CD4-positive, alpha-beta memory T cell (primary cell): ENCODE results near the gene ACOXL. TPM values are rescaled to one million over a fixed set of nuclear protein-coding genes. Genes with fewer than 3 reads are reported as not detected.

Source experiments
- CTCF ChIA-PET: fragments of 350-600 bp; sonication (Branson Sonifier 250); formaldehyde crosslinking; loops from one replicate; lab custom pipeline; 2021; ENCODE audit warnings: inconsistent platforms; ENCODE audit not compliant: partially characterized antibody; lab: Charles Lee
- POLR2A ChIA-PET: fragments of 350-600 bp; sonication (Branson Sonifier 250); formaldehyde crosslinking; loops from one replicate; lab custom pipeline; 2021; ENCODE audit not compliant: partially characterized antibody; lab: Charles Lee
- DNase-seq, 5 donors: peaks; one replicate each; pipeline versions ENCODE4 v3.0.0 to v3.0.0-alpha.2; 2020 to 2022; ENCODE audit warnings: mixed read lengths in 1 of 5
- H3K27ac ChIP-seq: one replicate; pipeline ENCODE4 v1.7.0; 2013; ENCODE audit warnings: low read depth, low read length
- H3K27me3 ChIP-seq: 2 replicates; pipeline ENCODE4 v1.7.0; 2013; ENCODE audit warnings: mild to moderate bottlenecking, low read length, moderate library complexity; ENCODE audit not compliant: insufficient read depth
- H3K36me3 ChIP-seq: 2 replicates; pipeline ENCODE4 v1.7.0; 2013; ENCODE audit warnings: mild to moderate bottlenecking, low read length, moderate library complexity; ENCODE audit not compliant: insufficient read depth
- H3K4me1 ChIP-seq: 2 replicates; pipeline ENCODE4 v1.7.0; 2013; ENCODE audit warnings: mild to moderate bottlenecking, low read length, moderate library complexity; ENCODE audit not compliant: insufficient read depth
- H3K4me3 ChIP-seq, 2 donors: one replicate each; pipeline ENCODE4 v1.7.0; 2013; ENCODE audit warnings: low read length in 2 of 2, mild to moderate bottlenecking in 1 of 2
- H3K9me3 ChIP-seq, 2 donors: one replicate each; pipeline ENCODE4 v1.7.0; 2013; ENCODE audit warnings: low read length in 2 of 2, control low read depth in 1 of 2; ENCODE audit not compliant: control insufficient read depth in 1 of 2
- H3K27ac Mint-ChIP-seq, 7 donors: one replicate each; pipeline ENCODE4 v1.8.0; 2020 to 2021; ENCODE audit warnings: mixed read lengths in 7 of 7, mild to moderate bottlenecking in 6 of 7, inconsistent platforms in 3 of 7, moderate library complexity in 3 of 7
- H3K27me3 Mint-ChIP-seq, 2 donors: one replicate each; pipeline ENCODE4 v1.8.0; 2020 to 2021; ENCODE audit warnings: mixed read lengths in 2 of 2
- H3K36me3 Mint-ChIP-seq, 2 donors: one replicate each; pipeline ENCODE4 v1.8.0; 2020 to 2021; ENCODE audit warnings: mixed read lengths in 2 of 2, inconsistent platforms in 1 of 2, mild to moderate bottlenecking in 1 of 2
- H3K4me1 Mint-ChIP-seq, 4 donors: one replicate each; pipeline ENCODE4 v1.8.0; 2020 to 2021; ENCODE audit warnings: mixed read lengths in 4 of 4, mild to moderate bottlenecking in 1 of 4
- H3K4me3 Mint-ChIP-seq, 8 donors: one replicate each; pipeline ENCODE4 v1.8.0; 2020 to 2021; ENCODE audit warnings: mixed read lengths in 8 of 8, mild to moderate bottlenecking in 7 of 8, moderate library complexity in 6 of 8, inconsistent platforms in 3 of 8
- H3K9me3 Mint-ChIP-seq, 8 donors: one replicate each; pipeline ENCODE4 v1.8.0; 2020 to 2021; ENCODE audit warnings: mixed read lengths in 8 of 8, mild to moderate bottlenecking in 5 of 8, inconsistent platforms in 3 of 8, moderate library complexity in 1 of 8
- intact Hi-C: fragments of 100-400 bp; cut with micrococcal nuclease; formaldehyde crosslinking; loops from one replicate; pipeline ENCODE4 v1.15.1; 2023
- polyA plus RNA-seq, 2 donors: library from polyadenylated mRNA; unstranded; fragments of 300-500 nt; fragmentation: Illumina TruSeq; gene quantifications; one replicate each; pipeline ENCODE4 v1.2.3, GENCODE V29; 2021
- total RNA-seq, 2 experiments: library from RNA; stranded (reverse); gene quantifications; one replicate each; pipeline ENCODE4 v1.2.3, GENCODE V29; 2021

ACOXL gene
- total and polyA plus RNA-seq, 4 experiments from 2014 or later = not detected

DNA sequence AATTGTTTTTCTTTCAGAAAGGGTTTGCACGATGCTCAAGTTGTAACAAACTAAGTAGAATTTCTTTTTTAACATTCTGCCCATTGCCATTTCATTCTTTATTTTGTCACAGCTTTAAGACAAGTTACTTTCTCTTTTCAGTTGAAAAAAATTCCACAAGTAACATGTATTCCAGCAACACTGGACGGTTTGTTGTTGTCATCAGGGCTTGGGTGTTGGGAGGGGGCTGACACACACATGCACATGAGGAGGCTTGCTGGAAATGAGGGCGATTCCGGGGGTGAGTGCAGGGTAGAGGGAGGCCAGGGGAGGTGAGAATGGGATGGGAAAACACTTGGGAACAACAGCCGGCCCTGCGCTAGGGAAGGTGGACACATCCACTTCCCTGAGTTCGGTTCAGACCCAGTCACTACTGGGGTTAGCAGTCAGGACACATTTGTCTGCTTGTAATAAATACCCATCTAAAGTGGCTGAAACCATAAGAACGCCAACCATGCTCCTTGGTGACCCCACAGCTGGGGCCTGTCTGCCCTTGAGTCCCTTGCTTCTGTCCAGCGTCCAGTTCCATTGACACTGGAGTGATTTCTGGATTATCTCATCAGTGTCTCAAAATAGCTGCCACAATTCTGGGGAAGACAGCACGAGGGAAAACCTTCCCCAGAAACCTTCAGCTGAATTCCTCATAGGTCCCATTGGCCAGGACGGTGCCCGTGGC lies 246.5 kb downstream of the ACOXL start:
- DNase-seq = no peak
- H3K9me3 ChIP-seq = no peaks in the 10 kb centered on the region
- H3K27me3 ChIP-seq = no peaks in the 10 kb centered on the region
- Mint-ChIP-seq H3K36me3 (no peaks in the 10 kb centered on the region), H3K4me1 (no peaks in the 10 kb centered on the region), H3K27ac (no peak overlapping the region), H3K27me3 (peaks cover 0 to 3% of the 10 kb centered on the region in 2 donors), H3K9me3 (peaks cover 0 to 2% (median 0%) of the 10 kb centered on the region in 8 donors), H3K4me3 (no peak overlapping the region)
- no peaks in the 10 kb centered on the region for H3K4me1 ChIP-seq
- no peaks in the 10 kb centered on the region for H3K36me3 ChIP-seq
- H3K4me3 ChIP-seq = no peak overlapping the region
- intact Hi-C loops = no loop called here
- POLR2A ChIA-PET = no interaction called here
- H3K27ac ChIP-seq = no peak overlapping the region
- CTCF ChIA-PET = no interaction called here

DNA sequence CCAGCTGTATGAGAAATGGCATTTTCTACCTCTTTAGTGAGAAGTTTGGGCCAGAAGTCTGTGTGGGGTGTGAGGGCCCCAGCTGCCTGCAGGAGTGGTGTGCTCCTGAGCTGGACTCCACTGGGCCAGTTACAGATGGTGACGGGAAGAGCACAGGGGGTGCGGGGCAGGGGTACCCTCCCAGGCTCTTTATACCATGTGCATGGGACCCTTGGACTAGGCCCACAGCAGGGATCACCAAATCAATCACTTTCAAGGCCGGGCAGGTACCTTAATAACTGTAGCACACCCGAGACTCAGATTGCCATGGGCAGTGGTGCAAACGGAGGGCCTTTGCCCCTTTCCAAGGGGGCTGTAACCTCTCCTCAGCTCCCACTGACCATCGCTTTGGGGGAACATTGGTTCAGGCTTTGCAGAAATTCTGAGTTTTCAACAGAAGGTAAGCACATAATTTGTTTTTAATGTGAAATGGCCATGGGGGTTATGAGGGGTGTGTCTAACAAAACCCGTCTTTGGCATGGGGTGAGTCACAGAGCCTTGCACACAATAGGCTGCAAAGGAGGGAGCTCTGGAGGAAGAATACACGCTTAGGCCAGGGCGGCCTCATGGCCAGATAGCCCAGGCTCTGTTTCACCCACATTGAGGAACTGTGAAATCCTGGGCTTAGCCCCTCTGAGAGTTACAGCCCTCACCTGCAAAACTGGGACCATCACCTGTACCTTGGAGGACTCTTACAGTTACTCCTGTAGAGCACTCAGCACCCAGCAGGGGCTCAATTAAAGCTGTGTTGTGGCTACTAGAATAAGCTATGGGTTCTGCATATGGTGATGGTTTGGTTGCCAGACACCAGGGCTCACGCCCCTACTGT lies 247.3 kb downstream of the ACOXL start:
- intact Hi-C loops = no loop called here
- DNase-seq = no peak
- Histone ChIP-seq H3K9me3 (no peaks in the 10 kb centered on the region), H3K4me3 (no peak overlapping the region), H3K36me3 (no peaks in the 10 kb centered on the region), H3K4me1 (no peaks in the 10 kb centered on the region), H3K27ac (no peak overlapping the region), H3K27me3 (no peaks in the 10 kb centered on the region)
- Mint-ChIP-seq H3K9me3 (peaks cover 0 to 2% (median 0%) of the 10 kb centered on the region in 8 donors), H3K36me3 (no peaks in the 10 kb centered on the region), H3K4me3 (no peak overlapping the region), H3K4me1 (no peaks in the 10 kb centered on the region), H3K27me3 (peaks cover 0 to 3% of the 10 kb centered on the region in 2 donors), H3K27ac (peak overlapping the region in 1 of 7 donors; percentile 63)
- CTCF ChIA-PET = no interaction called here
- POLR2A ChIA-PET = no interaction called here

- H3K4me1 Mint-ChIP-seq = no peaks in the 10 kb centered on the region
- Histone ChIP-seq H3K27ac (no peak overlapping the region), H3K9me3 (no peaks in the 10 kb centered on the region), H3K4me1 (no peaks in the 10 kb centered on the region), H3K27me3 (no peaks in the 10 kb centered on the region), H3K4me3 (no peak overlapping the region), H3K36me3 (no peaks in the 10 kb centered on the region)
- H3K27me3 Mint-ChIP-seq = peaks cover 0 to 1% of the 10 kb centered on the region in 2 donors
- CTCF ChIA-PET = no interaction called here
- POLR2A ChIA-PET = no interaction called here
- peaks cover 0 to 2% (median 0%) of the 10 kb centered on the region in 8 donors for H3K9me3 Mint-ChIP-seq
- H3K27ac Mint-ChIP-seq = peak overlapping the region in 1 of 7 donors; percentile 63
- H3K36me3 Mint-ChIP-seq = no peaks in the 10 kb centered on the region
- intact Hi-C loops = no loop called here
- no peak overlapping the region for H3K4me3 Mint-ChIP-seq
- no peak for DNase-seq
Observed at GRCh38 chr2:110980339-110981062, 248.1 kb downstream of the ACOXL start.

GRCh38 chr2:110983133-110983532 lies 250.8 kb downstream of the ACOXL start:
- POLR2A ChIA-PET = no interaction called here
- CTCF ChIA-PET = no interaction called here

DNA sequence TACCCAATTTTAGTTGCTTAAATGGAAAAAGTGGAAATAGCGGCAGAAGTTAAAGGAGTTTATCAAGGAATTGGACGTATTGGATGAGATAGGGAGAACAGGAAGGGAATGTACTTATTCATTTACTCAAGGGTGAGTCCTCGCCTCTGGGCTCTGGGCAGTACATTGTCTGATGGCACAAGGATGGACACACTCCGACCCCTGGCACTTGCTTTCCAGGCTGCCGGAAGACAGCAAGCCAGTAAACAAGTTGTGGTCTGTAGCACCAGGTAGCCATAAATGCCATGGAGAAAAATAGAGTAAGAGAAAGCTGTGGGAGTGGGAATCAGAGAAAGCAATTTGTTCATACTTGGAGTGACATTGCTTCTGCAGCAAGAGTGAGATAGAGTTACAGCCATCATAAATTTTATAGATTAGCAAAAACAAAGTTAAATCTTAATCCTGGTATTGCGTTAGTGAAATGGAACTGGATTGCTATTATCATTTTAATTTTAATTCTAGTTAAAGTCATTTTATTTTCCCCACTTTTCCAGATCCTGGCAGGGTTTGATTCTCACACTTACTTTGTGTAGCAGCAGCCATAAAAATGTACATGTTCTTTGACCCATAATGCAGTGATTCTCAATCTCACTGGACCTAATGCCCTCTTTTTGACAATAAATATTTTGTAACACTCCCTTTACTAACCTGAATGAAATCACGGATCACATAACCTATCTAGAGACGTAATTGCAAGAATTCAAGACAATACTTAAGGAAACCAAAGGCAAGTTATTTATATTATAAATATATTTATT lies 252.5 kb downstream of the ACOXL start:
- peaks cover 0 to 3% of the 10 kb centered on the region in 2 donors for H3K27me3 Mint-ChIP-seq
- H3K36me3 Mint-ChIP-seq = no peaks in the 10 kb centered on the region
- H3K27ac Mint-ChIP-seq = no peak overlapping the region
- H3K4me3 ChIP-seq = no peak overlapping the region
- H3K9me3 Mint-ChIP-seq = peaks cover 0 to 2% (median 0%) of the 10 kb centered on the region in 8 donors
- intact Hi-C loops = no loop called here
- no peaks in the 10 kb centered on the region for H3K4me1 Mint-ChIP-seq
- no peaks in the 10 kb centered on the region for H3K4me1 ChIP-seq
- no peaks in the 10 kb centered on the region for H3K9me3 ChIP-seq
- H3K27ac ChIP-seq = no peak overlapping the region
- DNase-seq = no peak
- H3K27me3 ChIP-seq = no peaks in the 10 kb centered on the region
- no peak overlapping the region for H3K4me3 Mint-ChIP-seq
- CTCF ChIA-PET = no interaction called here
- no peaks in the 10 kb centered on the region for H3K36me3 ChIP-seq
- POLR2A ChIA-PET = no interaction called here

More at GRCh38 chr2:110983133-110983532, 250.8 kb downstream of the ACOXL start:
- no peaks in the 10 kb centered on the region for H3K36me3 Mint-ChIP-seq
- no peaks in the 10 kb centered on the region for H3K27me3 Mint-ChIP-seq
- H3K27ac ChIP-seq = no peak overlapping the region
- H3K9me3 Mint-ChIP-seq = peaks cover 0 to 2% (median 0%) of the 10 kb centered on the region in 8 donors
- H3K4me1 Mint-ChIP-seq = no peaks in the 10 kb centered on the region
- no peaks in the 10 kb centered on the region for H3K36me3 ChIP-seq
- no peak overlapping the region for H3K4me3 Mint-ChIP-seq
- intact Hi-C loops = no loop called here
- no peaks in the 10 kb centered on the region for H3K4me1 ChIP-seq
- DNase-seq = no peak
- no peaks in the 10 kb centered on the region for H3K9me3 ChIP-seq
- H3K27ac Mint-ChIP-seq = peak overlapping the region in 1 of 7 donors; percentile 15
- H3K27me3 ChIP-seq = no peaks in the 10 kb centered on the region
- H3K4me3 ChIP-seq = no peak overlapping the region

DNA sequence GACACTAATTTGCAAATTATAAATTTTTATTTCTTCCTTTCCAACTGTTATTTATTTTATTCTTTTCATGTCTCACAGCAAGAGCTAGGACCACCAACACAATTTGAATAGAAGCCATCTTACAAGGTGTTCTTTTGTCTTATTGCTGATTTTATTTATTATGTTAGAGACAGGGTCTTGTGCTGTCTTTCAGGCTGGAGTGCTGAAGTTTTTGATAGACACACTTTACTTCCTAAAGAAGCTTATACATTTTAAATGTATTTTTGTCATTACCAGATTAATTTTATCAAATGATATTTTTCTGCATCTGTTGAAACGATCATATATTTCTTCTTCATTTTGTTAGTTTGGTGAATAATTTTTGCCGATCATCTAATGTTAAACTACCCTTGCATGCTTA lies 258.1 kb downstream of the ACOXL start:
- DNase-seq = no peak
- Mint-ChIP-seq H3K9me3 (peaks cover 0 to 13% (median 2%) of the 10 kb centered on the region in 8 donors), H3K4me3 (no peak overlapping the region), H3K27ac (no peak overlapping the region), H3K27me3 (peaks cover 4 to 12% of the 10 kb centered on the region in 2 donors), H3K36me3 (no peaks in the 10 kb centered on the region), H3K4me1 (peaks cover 6 to 17% (median 12%) of the 10 kb centered on the region in 4 donors)
- H3K4me1 ChIP-seq = peaks cover 10% of the 10 kb centered on the region
- no peaks in the 10 kb centered on the region for H3K9me3 ChIP-seq
- H3K27me3 ChIP-seq = no peaks in the 10 kb centered on the region
- no peak overlapping the region for H3K4me3 ChIP-seq
- ChIA-PET CTCF (no interaction called here), POLR2A (no interaction called here)
- intact Hi-C loops = no loop called here
- no peaks in the 10 kb centered on the region for H3K36me3 ChIP-seq
- no peak overlapping the region for H3K27ac ChIP-seq
